KOPT-K1 (cell line): Measurements from ENCODE around the gene SEC14L5.
"Not testable (repeated sequence)": the region's sequence is repeated elsewhere in the genome, so short reads cannot be mapped to it uniquely, and the experiment has no call there.

Source experiments
- H3K27ac ChIP-seq: fragments of 200-600 bp; sonication (generic); 2 replicates; pipeline ENCODE4 v1.5.1; 2016; ENCODE audit warnings: antibody characterized with exemption, mild to moderate bottlenecking, low read depth, low read length; ENCODE audit not compliant: poor library complexity, severe bottlenecking
- H3K36me3 ChIP-seq: fragments of 200-600 bp; sonication (generic); 2 replicates; pipeline ENCODE4 v1.5.1; 2017; ENCODE audit warnings: antibody characterized with exemption, mild to moderate bottlenecking, low read length, moderate library complexity; ENCODE audit not compliant: insufficient read depth
- H3K9me3 ChIP-seq: fragments of 200-600 bp; sonication (generic); 2 replicates; pipeline ENCODE4 v1.5.1; 2017; ENCODE audit warnings: antibody characterized with exemption, low read length, mild to moderate bottlenecking; ENCODE audit not compliant: insufficient read depth, poor library complexity, severe bottlenecking

SEC14L5 gene

GRCh38 chr16:4937782-4938682, 20.1 kb upstream of the SEC14L5 start:
- Histone ChIP-seq H3K9me3 (no peaks in the 10 kb centered on the region), H3K27ac (no peak overlapping the region), H3K36me3 (no peaks in the 10 kb centered on the region)

GRCh38 chr16:4938683-4939030, 19.5 kb upstream of the SEC14L5 start:
- Histone ChIP-seq H3K36me3 (no peaks in the 10 kb centered on the region), H3K27ac (no peak overlapping the region), H3K9me3 (no peaks in the 10 kb centered on the region)

- Histone ChIP-seq H3K9me3 (no peaks in the 10 kb centered on the region), H3K27ac (no peak overlapping the region), H3K36me3 (no peaks in the 10 kb centered on the region)
Observed at GRCh38 chr16:4940719-4941118, 17.4 kb upstream of the SEC14L5 start.

- Histone ChIP-seq H3K36me3 (no peaks in the 10 kb centered on the region), H3K9me3 (no peaks in the 10 kb centered on the region), H3K27ac (no peak overlapping the region)
Observed at GRCh38 chr16:4942481-4942880, 15.6 kb upstream of the SEC14L5 start.

GRCh38 chr16:4944333-4945281, 13.5 kb upstream of the SEC14L5 start:
- Histone ChIP-seq H3K9me3 (no peaks in the 10 kb centered on the region), H3K27ac (no peak overlapping the region), H3K36me3 (no peaks in the 10 kb centered on the region)

- Histone ChIP-seq H3K27ac (no peak overlapping the region), H3K36me3 (no peaks in the 10 kb centered on the region), H3K9me3 (no peaks in the 10 kb centered on the region)
Observed at GRCh38 chr16:4945560-4946502, 12.3 kb upstream of the SEC14L5 start.

GRCh38 chr16:4946917-4947316, 11.2 kb upstream of the SEC14L5 start:
- Histone ChIP-seq H3K9me3 (no peaks in the 10 kb centered on the region), H3K36me3 (no peaks in the 10 kb centered on the region), H3K27ac (no peak overlapping the region)

- H3K9me3 ChIP-seq: no peaks in the 10 kb centered on the region
- H3K36me3 ChIP-seq: no peaks in the 10 kb centered on the region
- H3K27ac ChIP-seq: no peak overlapping the region
Observed at GRCh38 chr16:4947722-4948503, 10.2 kb upstream of the SEC14L5 start.

GRCh38 chr16:4948903-4949766, 9.0 kb upstream of the SEC14L5 start:
- Histone ChIP-seq H3K27ac (no peak overlapping the region), H3K36me3 (no peaks in the 10 kb centered on the region), H3K9me3 (no peaks in the 10 kb centered on the region)

- Histone ChIP-seq H3K27ac (no peak overlapping the region), H3K36me3 (no peaks in the 10 kb centered on the region), H3K9me3 (no peaks in the 10 kb centered on the region)
Observed at GRCh38 chr16:4949986-4950385, 8.1 kb upstream of the SEC14L5 start.

GRCh38 chr16:4951583-4951982, 6.5 kb upstream of the SEC14L5 start:
- H3K36me3 ChIP-seq, H3K9me3 ChIP-seq, H3K27ac ChIP-seq: not testable (repeated sequence)

- no peaks in the 10 kb centered on the region for H3K36me3 ChIP-seq
- no peaks in the 10 kb centered on the region for H3K9me3 ChIP-seq
- H3K27ac ChIP-seq: no peak overlapping the region
Observed at GRCh38 chr16:4954714-4955113, 3.4 kb upstream of the SEC14L5 start.

- H3K36me3 ChIP-seq: no peaks in the 10 kb centered on the region
- H3K9me3 ChIP-seq: no peaks in the 10 kb centered on the region
- no peak overlapping the region for H3K27ac ChIP-seq
Observed at GRCh38 chr16:4957420-4957719, 760 bp upstream of the SEC14L5 start.
